HepG2 (cell line): ENCODE data around the gene NCOA4. TPM values are rescaled to one million over a fixed set of nuclear protein-coding genes. Genes with fewer than 3 reads are reported as not detected.

ENCODE experiments used
- DMAP1 ChIP-seq: IDR thresholded peaks from 2 replicates; pipeline ENCODE4 v1.6.1; 2016
- ELF3 ChIP-seq: IDR thresholded peaks from 2 replicates; pipeline ENCODE4 v1.6.1; 2016; ENCODE audit warnings: missing genetic modification reagents, missing compliant biosample characterization
- FOSL2 ChIP-seq: sonication (generic); formaldehyde crosslinking; IDR thresholded peaks from 2 replicates; pipeline ENCODE4 v1.4.0; 2020; ENCODE audit warnings: missing genetic modification reagents
- FOXK1 ChIP-seq: sonication (generic); formaldehyde crosslinking; IDR thresholded peaks from 2 replicates; pipeline ENCODE4 v1.4.0; 2020; ENCODE audit warnings: low read depth, missing genetic modification reagents, borderline replicate concordance
- HOXA3 ChIP-seq: sonication (generic); formaldehyde crosslinking; IDR thresholded peaks from 2 replicates; pipeline ENCODE4 v1.5.0; 2020; ENCODE audit warnings: missing genetic modification reagents
- KDM2A ChIP-seq: sonication (generic); formaldehyde crosslinking; IDR thresholded peaks from 2 replicates; pipeline ENCODE4 v1.4.0; 2020; ENCODE audit warnings: low read depth, missing genetic modification reagents, borderline replicate concordance
- NFYC ChIP-seq: IDR thresholded peaks from 2 replicates; pipeline ENCODE4 v1.6.1; 2016; ENCODE audit warnings: missing genetic modification reagents, missing compliant biosample characterization
- PHF8 ChIP-seq: sonication (generic); formaldehyde crosslinking; IDR thresholded peaks from 2 replicates; pipeline ENCODE4 v1.5.0; 2020; ENCODE audit warnings: missing genetic modification reagents
- THAP11 ChIP-seq: IDR thresholded peaks from 2 replicates; pipeline ENCODE4 v1.6.1; 2016; ENCODE audit warnings: missing biosample characterization, missing genetic modification reagents
- WIZ ChIP-seq: sonication (generic); formaldehyde crosslinking; IDR thresholded peaks from 2 replicates; pipeline ENCODE4 v1.5.1; 2020; ENCODE audit warnings: mild to moderate bottlenecking, missing genetic modification reagents
- ZNF337 ChIP-seq: sonication (generic); formaldehyde crosslinking; IDR thresholded peaks from 2 replicates; pipeline ENCODE4 v1.5.1; 2020; ENCODE audit warnings: missing genetic modification reagents, low read depth, mild to moderate bottlenecking, borderline replicate concordance
- ZNF430 ChIP-seq: sonication (generic); formaldehyde crosslinking; IDR thresholded peaks from 2 replicates; pipeline ENCODE4 v1.9.0; 2021; ENCODE audit warnings: mild to moderate bottlenecking, missing genetic modification reagents
- ZNF672 ChIP-seq: sonication (generic); formaldehyde crosslinking; IDR thresholded peaks from 2 replicates; pipeline ENCODE4 v1.8.1; 2022; ENCODE audit warnings: missing genetic modification reagents
- ZNF878 ChIP-seq: sonication (generic); formaldehyde crosslinking; IDR thresholded peaks from 2 replicates; pipeline ENCODE4 v1.8.1; 2023; ENCODE audit warnings: mild to moderate bottlenecking, missing genetic modification reagents, moderate library complexity
- ZNF883 ChIP-seq: sonication (generic); formaldehyde crosslinking; IDR thresholded peaks from 2 replicates; pipeline ENCODE4 v1.5.1; 2020; ENCODE audit warnings: mild to moderate bottlenecking, missing genetic modification reagents; ENCODE audit errors: not compliant biosample characterization
- polyA plus RNA-seq, 8 experiments: library from polyadenylated mRNA; depleted of rRNA in 3 of 8; stranded (reverse) in 7 of 8; unstranded in 1 of 8; fragments of >200 nt; fragmentation: Illumina TruSeq in 4 of 8; extraction: Trizol in 4 of 8; gene quantifications; 2 replicates each; pipeline versions ENCODE4 v1.2.1 to v1.2.3, GENCODE V29; 2011 to 2016; ENCODE audit warnings: low read depth in 4 of 8, missing spikeins in 1 of 8, mixed read lengths in 1 of 8; ENCODE audit not compliant: insufficient read depth in 1 of 8
- total RNA-seq, 5 experiments: library from RNA; depleted of rRNA; stranded (reverse); fragments of >200 nt; fragmentation: Illumina TruSeq; extraction: Trizol; gene quantifications; 2 replicates each; pipeline ENCODE4 v1.2.3, GENCODE V29; 2016; ENCODE audit warnings: low read depth in 1 of 5
- TF ChIP-seq, protein P1 (sequence below): sonication (generic); formaldehyde crosslinking; IDR thresholded peaks from 2 replicates; pipeline ENCODE4 v1.4.0; 2020; ENCODE audit warnings: missing genetic modification reagents, borderline replicate concordance
- TF ChIP-seq, protein P2 (sequence below): sonication (generic); formaldehyde crosslinking; IDR thresholded peaks from 2 replicates; pipeline ENCODE4 v1.8.0; 2022; ENCODE audit warnings: missing genetic modification reagents, mild to moderate bottlenecking, inconsistent platforms, borderline replicate concordance
- TF ChIP-seq, protein P3 (sequence below): sonication (generic); formaldehyde crosslinking; conservative IDR thresholded peaks from 2 replicates; pipeline ENCODE4 v1.4.0; 2020; ENCODE audit warnings: missing genetic modification reagents
- TF ChIP-seq, protein P4 (sequence below): IDR thresholded peaks from 2 replicates; pipeline ENCODE4 v1.6.1; 2016; ENCODE audit warnings: mild to moderate bottlenecking

Gene NCOA4
- total and polyA plus RNA-seq, 2 of the 13 experiments (the other 11 are each of a cell fraction or from before 2014, with no cell fraction given) = 306 to 400 TPM

DNA sequence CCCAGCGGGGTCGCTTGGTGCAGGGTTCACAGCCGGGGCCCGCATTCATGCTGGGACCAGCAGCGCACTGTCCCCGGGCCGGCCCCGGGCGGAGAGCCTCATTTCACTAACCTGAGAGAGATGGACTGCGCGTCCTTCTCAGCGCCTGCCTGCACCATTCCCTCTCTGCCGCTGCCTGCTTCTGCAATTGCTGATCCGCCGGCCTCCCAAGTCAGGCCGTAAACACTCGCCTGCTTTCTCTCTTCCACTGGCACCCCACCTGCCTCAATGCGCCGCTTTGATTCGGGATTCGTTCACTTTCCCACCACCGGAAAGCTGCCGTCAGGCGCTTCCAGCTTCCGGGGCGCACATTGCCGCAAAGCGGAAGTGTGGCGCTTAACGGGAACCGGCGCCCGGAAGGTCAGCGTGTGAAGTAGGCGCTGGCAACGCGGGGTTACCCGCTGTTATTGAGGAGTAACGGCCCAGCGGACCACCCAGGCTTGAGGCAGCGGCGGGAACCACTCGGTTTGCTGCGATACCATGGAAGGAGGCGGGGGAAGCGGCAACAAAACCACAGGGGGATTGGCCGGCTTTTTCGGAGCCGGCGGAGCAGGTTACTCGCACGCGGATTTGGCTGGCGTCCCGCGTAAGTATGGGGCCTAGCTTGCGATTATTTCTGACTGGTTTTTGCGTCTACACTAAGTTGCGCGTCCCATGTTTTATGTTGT, 58.2 kb downstream of the NCOA4 start, which contains the start of gene TIMM23 (continued):
- TF ChIP-seq, protein P1, sequence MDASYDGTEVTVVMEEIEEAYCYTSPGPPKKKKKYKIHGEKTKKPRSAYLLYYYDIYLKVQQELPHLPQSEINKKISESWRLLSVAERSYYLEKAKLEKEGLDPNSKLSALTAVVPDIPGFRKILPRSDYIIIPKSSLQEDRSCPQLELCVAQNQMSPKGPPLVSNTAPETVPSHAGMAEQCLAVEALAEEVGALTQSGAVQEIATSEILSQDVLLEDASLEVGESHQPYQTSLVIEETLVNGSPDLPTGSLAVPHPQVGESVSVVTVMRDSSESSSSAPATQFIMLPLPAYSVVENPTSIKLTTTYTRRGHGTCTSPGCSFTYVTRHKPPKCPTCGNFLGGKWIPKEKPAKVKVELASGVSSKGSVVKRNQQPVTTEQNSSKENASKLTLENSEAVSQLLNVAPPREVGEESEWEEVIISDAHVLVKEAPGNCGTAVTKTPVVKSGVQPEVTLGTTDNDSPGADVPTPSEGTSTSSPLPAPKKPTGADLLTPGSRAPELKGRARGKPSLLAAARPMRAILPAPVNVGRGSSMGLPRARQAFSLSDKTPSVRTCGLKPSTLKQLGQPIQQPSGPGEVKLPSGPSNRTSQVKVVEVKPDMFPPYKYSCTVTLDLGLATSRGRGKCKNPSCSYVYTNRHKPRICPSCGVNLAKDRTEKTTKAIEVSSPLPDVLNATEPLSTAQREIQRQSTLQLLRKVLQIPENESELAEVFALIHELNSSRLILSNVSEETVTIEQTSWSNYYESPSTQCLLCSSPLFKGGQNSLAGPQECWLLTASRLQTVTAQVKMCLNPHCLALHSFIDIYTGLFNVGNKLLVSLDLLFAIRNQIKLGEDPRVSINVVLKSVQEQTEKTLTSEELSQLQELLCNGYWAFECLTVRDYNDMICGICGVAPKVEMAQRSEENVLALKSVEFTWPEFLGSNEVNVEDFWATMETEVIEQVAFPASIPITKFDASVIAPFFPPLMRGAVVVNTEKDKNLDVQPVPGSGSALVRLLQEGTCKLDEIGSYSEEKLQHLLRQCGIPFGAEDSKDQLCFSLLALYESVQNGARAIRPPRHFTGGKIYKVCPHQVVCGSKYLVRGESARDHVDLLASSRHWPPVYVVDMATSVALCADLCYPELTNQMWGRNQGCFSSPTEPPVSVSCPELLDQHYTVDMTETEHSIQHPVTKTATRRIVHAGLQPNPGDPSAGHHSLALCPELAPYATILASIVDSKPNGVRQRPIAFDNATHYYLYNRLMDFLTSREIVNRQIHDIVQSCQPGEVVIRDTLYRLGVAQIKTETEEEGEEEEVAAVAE (CRISPR knock-in tag) = peak; percentile 85
- TF ChIP-seq NFYC (CRISPR knock-in tag) (peak; percentile 54), KDM2A (peak; percentile 82), DMAP1 (peak; percentile 71; the same call in 1 of the 2 replicates), ZNF883 (peak; percentile 65), FOSL2 (CRISPR knock-in tag) (peak; percentile 38; the same call in 1 of the 2 replicates), ZNF878 (CRISPR knock-in tag) (peak; percentile 37; the same call in 1 of the 2 replicates), FOXK1 (peak; percentile 87; the same call in 1 of the 2 replicates), ZNF672 (0 out of 2 replicates have a peak, but pooled peaks have one; percentile 29), WIZ (CRISPR knock-in tag) (0 out of 2 replicates have a peak, but pooled peaks have one; percentile 30), ELF3 (CRISPR knock-in tag) (peak; percentile 77), ZNF337 (peak; percentile 31; the same call in 1 of the 2 replicates), ZNF430 (CRISPR knock-in tag) (0 out of 2 replicates have a peak, but pooled peaks have one; percentile 38), THAP11 (CRISPR knock-in tag) (peak; percentile 95), PHF8 (CRISPR knock-in tag) (peak; percentile 86), HOXA3 (CRISPR knock-in tag) (peak; percentile 73)
- TF ChIP-seq, protein P2, sequence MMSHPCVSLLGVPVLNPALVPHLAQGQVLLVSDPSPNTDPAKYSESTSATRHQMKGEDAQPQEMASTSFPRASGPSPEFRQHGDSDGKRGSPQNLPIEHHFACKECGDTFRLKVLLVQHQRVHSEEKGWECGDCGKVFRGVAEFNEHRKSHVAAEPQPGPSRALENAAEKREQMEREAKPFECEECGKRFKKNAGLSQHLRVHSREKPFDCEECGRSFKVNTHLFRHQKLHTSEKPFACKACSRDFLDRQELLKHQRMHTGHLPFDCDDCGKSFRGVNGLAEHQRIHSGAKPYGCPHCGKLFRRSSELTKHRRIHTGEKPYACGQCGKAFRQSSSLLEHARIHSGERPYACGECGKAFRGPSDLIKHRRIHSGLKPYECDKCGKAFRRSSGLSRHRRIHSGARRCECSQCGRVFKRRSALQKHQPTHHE = peak; percentile 71; the same call in 1 of the 2 replicates
- TF ChIP-seq, protein P3, sequence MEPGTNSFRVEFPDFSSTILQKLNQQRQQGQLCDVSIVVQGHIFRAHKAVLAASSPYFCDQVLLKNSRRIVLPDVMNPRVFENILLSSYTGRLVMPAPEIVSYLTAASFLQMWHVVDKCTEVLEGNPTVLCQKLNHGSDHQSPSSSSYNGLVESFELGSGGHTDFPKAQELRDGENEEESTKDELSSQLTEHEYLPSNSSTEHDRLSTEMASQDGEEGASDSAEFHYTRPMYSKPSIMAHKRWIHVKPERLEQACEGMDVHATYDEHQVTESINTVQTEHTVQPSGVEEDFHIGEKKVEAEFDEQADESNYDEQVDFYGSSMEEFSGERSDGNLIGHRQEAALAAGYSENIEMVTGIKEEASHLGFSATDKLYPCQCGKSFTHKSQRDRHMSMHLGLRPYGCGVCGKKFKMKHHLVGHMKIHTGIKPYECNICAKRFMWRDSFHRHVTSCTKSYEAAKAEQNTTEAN (CRISPR knock-in tag) = peak; percentile 34; the same call in 1 of the 2 replicates
- TF ChIP-seq, protein P4, sequence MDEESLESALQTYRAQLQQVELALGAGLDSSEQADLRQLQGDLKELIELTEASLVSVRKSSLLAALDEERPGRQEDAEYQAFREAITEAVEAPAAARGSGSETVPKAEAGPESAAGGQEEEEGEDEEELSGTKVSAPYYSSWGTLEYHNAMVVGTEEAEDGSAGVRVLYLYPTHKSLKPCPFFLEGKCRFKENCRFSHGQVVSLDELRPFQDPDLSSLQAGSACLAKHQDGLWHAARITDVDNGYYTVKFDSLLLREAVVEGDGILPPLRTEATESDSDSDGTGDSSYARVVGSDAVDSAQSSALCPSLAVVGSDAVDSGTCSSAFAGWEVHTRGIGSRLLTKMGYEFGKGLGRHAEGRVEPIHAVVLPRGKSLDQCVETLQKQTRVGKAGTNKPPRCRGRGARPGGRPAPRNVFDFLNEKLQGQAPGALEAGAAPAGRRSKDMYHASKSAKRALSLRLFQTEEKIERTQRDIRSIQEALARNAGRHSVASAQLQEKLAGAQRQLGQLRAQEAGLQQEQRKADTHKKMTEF (CRISPR knock-in tag) = peak; percentile 85
